Coronary artery (tissue), 2 donors: Measurements from ENCODE around the gene GSTO2.
A peak's percentile ranks its signal among the peaks of the same experiment; 100 is the strongest.

Experiments
- DNase-seq: peaks from one replicate; pipeline ENCODE4 v3.0.0-alpha.2; 2017; ENCODE audit warnings: low spot score
- H3K27ac ChIP-seq, 2 donors: fragments of 200-600 bp; sonication (generic); one replicate each; pipeline ENCODE4 v1.5.1; 2016 to 2019
- H3K4me3 ChIP-seq: fragments of 200-600 bp; sonication (generic); 2 replicates; pipeline ENCODE4 v1.5.1; 2016; ENCODE audit warnings: mild to moderate bottlenecking, moderate library complexity
- CTCF ChIP-seq: fragments of 200-600 bp; sonication (generic); IDR thresholded peaks from one replicate; pipeline ENCODE4 v1.5.1; 2019; ENCODE audit warnings: antibody characterized with exemption

The GSTO2 gene

GRCh38 chr10:104322416-104322782 is 53.4 kb downstream of the GSTO2 start:
- Histone ChIP-seq H3K27ac (peak overlapping the region; percentile 34 to 90), H3K4me3 (peak overlapping the region; percentile 23)
- TF ChIP-seq CTCF = no peak
- DNase-seq = no peak

GRCh38 chr10:104323085-104323484 is 54.1 kb downstream of the GSTO2 start:
- no peak for TF ChIP-seq CTCF
- Histone ChIP-seq H3K27ac (peak overlapping the region in 1 of 2 donors; percentile 90), H3K4me3 (no peak overlapping the region)
- DNase-seq = no peak

- no peak for TF ChIP-seq CTCF
- Histone ChIP-seq H3K4me3 (no peak overlapping the region), H3K27ac (peak overlapping the region in 1 of 2 donors; percentile 90)
- no peak for DNase-seq
Observed at GRCh38 chr10:104323760-104324201, 54.8 kb downstream of the GSTO2 start.

- Histone ChIP-seq H3K27ac (peak overlapping the region in 1 of 2 donors; percentile 90), H3K4me3 (no peak overlapping the region)
- TF ChIP-seq CTCF = no peak
- DNase-seq = peak; percentile 77
Observed at GRCh38 chr10:104324221-104324686, 55.3 kb downstream of the GSTO2 start.

- no peak for TF ChIP-seq CTCF
- DNase-seq = no peak
- no peak overlapping the region for H3K4me3 ChIP-seq
- H3K27ac ChIP-seq = peak overlapping the region in 1 of 2 donors; percentile 90
Observed at GRCh38 chr10:104324931-104325330, 55.9 kb downstream of the GSTO2 start.

- TF ChIP-seq CTCF = no peak
- Histone ChIP-seq H3K27ac (peak overlapping the region; percentile 55 to 90), H3K4me3 (peak overlapping the region; percentile 51)
- DNase-seq = no peak
Observed at GRCh38 chr10:104325436-104326435, 56.8 kb downstream of the GSTO2 start.
